Stimulated activated CD4-positive, alpha-beta T cell treated with anti-CD3 and anti-CD28 coated beads, Interleukin-1b, Interleukin-23, amount 100 ng/mL, for 1 hour (primary cell): ENCODE measurements around the gene CCBE1.
"Not testable (repeated sequence)": the region's sequence is repeated elsewhere in the genome, so short reads cannot be mapped to it uniquely, and the experiment has no call there.

ENCODE experiments used
- DNase-seq, 2 donors: peaks; one replicate each; pipeline ENCODE4 v3.0.0-alpha.2; 2020; ENCODE audit warnings: low read depth in 2 of 2

The CCBE1 gene

GRCh38 chr18:59697236-59697932, at the start of gene CCBE1:
Gene CCBE1 (minus strand): TSS chr18:59697423.
- DNase-seq, result no peak

DNA sequence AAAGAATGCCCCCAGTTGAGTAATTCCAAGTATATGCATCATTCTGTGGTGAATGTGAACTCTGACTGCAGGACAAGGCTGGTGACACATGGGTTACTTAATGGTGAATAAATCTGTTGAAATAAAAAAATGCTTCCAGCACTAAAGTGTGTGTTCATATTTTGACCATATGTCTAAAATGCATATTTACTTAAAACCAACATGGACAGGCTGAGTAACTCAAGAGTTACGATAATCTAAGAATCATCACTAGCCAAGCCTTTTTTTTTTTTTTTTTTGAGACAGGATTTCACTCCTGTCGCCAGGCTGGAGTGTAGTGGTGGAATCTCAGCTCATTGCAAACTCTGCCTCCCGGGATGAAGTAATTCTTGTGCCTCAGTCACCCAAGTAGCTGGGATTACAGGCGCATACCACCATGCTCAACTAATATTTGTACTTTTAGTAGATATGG, 47.1 kb upstream of the CCBE1 start:
- DNase-seq, result no peak

DNA sequence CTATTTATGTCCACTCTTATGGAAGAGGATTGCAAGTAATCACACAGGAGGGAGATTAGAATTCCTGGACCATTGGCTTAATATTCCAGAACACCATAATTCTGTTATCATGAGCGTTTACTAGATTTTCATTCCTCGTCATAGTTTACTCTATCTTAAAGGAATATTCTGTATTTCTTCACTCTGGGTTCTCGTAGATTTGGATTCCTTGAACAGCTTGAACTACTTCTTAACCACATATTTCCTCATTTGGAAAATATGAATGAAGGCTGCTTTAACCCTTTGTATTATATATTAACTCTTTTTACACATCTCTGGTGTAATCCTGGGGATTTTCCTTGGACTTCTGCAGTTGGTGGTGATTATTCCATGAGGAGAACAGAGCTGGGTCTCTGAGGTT, 46.3 kb upstream of the CCBE1 start:
- DNase-seq, result no peak

DNA sequence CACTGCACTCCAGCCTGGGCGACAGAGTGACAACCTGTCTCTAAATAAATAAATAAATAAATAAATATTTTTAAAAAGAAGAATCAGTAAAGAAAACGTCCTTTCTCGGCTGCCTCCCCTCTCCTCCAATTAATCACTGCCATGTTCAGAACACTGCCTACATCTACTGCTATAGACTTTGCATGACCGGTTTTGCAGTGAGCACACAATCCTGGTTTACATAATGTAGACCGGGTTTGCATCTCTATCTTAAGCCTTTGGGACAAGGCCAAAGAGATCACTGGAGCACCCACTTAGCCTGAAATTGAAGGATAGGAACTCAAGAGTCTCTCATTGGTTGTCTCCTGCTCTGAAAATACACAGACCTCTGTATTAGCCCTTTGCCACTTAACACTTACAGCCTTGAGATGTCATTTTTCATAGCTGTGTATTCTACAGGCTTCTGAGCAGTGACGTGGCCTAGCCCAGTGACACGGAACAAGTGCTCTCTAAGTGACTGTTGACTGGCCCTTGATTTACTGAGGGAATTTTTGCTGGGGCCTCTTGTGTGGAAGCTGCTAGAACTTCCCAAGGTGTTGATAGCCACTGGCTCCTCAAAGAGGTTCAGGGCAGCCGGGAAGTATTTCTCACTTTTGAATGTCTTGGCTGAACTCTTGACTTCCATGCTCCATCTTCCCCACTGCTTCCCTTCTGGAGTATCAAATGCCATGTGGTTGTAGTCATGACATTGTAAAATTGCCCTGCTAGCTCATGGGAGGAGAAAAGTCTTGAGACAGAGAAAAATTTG, 45.3 kb upstream of the CCBE1 start:
- no peak for DNase-seq

- DNase-seq, result no peak
Measured at GRCh38 chr18:59740141-59740540, 42.9 kb upstream of the CCBE1 start.

DNA sequence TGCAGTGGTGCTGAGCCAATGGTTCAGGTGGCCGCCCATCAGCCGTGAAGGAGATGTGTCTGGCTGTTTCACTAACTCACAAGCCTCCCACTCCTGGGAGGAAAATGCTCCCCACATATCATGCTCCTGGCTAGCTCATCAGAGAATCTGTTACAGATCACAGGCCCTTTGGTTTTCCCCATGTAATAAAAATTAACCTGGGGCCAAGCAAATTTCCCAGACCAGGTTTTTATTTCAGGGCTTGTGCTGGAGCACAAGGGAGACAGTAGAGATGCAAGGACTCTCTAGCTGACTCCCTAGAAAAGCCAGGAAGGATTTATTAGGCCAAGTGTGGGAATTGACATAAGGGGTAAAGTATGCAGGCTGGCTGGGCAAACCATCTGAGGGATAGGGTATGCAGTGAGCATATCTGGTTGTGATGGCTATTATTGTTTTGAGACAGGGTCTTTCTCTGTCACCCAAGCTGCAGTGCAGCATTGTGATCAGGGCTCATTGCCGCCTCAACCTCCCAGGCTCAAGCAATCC, 40.6 kb upstream of the CCBE1 start:
- DNase-seq, result no peak

- DNase-seq, result not testable (repeated sequence)
Measured at GRCh38 chr18:59737335-59737734, 40.1 kb upstream of the CCBE1 start.

GRCh38 chr18:59736061-59736460, 38.8 kb upstream of the CCBE1 start:
- DNase-seq, result no peak

- DNase-seq, result no peak
Measured at GRCh38 chr18:59735269-59735860, 38.1 kb upstream of the CCBE1 start.

DNA sequence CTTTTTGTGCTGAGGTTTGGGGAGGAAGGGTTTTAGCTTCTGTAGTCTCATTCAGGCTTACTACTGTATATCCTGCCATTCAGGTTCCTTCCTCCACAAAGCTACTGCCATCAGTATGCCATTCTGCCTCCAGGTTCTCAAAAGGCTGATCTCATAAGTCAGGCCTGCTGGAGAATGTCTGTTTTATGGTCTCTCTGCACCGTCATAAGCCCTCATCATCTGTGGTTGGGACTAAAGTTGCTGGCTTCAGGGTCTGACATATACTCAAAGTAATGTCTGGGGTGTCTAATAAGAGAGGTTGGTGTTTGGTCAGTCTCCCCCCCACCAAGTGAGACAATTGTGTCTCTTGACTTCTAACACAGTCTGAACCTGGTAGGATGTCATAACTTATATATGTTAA, 36.2 kb upstream of the CCBE1 start:
- no peak for DNase-seq

- DNase-seq, result no peak
Measured at GRCh38 chr18:59730896-59731295, 33.7 kb upstream of the CCBE1 start.

DNA sequence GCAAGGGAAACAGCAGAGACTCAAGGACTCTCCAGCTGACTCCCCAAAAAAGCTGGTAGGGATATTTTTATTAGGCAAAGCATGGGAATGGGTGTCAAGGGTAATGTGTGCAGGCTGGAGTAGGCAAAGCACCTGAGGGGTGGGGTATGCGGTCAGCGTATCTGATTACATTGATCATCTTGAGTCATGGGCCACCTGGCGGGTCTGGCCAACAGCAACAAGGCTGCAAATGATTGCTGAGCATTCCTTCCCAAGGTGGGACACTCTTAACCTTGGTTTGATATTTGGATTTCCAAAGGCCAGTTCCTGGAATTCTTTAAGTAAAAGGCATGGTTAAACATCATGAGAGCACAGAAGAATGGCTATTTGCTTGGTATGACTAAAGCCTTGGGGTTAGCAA, 32.6 kb upstream of the CCBE1 start:
- DNase-seq, result no peak

GRCh38 chr18:59728816-59729215, 31.6 kb upstream of the CCBE1 start:
- DNase-seq, result no peak

GRCh38 chr18:59725142-59725541, 27.9 kb upstream of the CCBE1 start:
- no peak for DNase-seq

GRCh38 chr18:59724103-59724502, 26.9 kb upstream of the CCBE1 start:
- no peak for DNase-seq

GRCh38 chr18:59721931-59722330, 24.7 kb upstream of the CCBE1 start:
- no peak for DNase-seq

DNA sequence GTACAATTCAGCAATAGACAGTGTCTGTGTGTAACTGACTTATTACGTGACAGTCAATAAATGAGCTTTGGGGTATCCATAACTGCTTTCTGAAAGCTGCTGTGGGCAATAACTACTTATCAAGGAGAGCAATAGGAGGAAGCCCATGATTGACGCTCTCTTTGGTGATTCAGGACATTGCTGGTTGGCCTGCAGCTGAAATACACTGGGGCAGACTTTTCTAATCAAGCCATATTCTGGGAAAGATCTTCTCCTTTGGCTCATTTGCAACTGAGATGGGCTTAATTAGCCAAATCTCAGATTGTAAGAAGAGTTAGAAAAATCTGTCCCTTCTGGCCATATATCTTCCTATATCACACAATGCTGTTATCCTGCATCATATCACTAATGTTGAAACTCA, 24.0 kb upstream of the CCBE1 start:
- no peak for DNase-seq

- DNase-seq, result no peak
Measured at GRCh38 chr18:59719544-59720181, 22.4 kb upstream of the CCBE1 start.

GRCh38 chr18:59718464-59719157, 21.4 kb upstream of the CCBE1 start:
- DNase-seq, result no peak

DNA sequence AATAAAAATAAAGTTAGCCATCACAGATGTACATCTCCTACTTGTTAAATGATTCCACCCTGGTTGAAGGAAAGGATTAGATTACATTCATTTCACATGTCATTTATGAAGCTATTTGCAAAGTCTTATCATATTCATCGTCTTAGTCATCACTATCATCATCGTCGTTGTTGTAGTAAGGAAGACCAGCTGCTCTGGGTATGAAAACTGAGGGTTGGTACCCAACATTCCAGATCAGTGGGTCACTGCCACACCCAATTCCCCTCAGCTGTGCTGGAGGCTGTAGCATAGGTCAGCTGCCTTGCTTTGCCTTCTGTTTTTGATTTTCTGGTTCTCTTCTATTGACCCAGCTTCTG, 20.9 kb upstream of the CCBE1 start:
- DNase-seq, result no peak

DNA sequence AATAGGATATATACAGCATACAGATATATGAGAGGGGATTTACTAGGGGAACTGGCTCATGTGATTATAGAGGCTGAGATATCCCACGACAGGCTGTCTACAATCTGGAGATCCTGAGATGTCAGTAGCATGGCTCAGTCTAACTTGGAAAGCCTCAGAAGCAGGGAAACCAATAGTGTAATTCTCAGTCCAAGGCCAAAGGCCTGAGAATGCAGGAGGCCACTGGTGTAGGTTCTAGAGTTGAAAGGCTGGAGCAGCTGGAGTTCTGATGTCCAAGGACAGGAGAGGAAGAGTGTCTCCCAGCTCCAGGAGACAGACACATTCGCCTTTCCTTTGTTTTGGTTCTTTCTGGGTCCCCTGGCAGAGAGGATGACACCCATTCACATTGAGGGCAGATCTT, 20.1 kb upstream of the CCBE1 start:
- no peak for DNase-seq

DNA sequence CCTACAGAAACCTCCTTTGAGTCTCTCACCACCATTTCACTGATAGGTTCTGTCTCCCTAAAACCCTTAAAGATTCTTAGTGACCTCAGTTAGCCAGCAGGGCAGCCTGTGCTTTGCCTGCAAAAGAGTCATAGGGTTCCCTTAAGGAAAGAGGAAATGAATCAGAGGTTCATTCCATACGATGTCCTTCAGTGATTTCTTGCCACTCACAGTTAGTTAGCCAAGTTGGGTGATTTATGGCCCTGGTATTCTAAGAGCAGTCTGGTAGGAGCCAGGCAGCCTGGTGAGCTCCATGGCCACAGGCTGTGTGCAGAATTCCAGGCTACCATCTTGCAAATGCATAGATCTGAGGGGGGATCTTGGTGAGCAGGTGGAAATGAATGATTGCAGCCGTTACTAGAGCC, 18.7 kb upstream of the CCBE1 start:
- DNase-seq, result no peak
